SK-N-MC (cell line): ENCODE data around the gene HOXA5.

Experiments
- FOXP2 ChIP-seq: optimal IDR thresholded peaks from 2 replicates; pipeline ENCODE3; 2011; ENCODE audit warnings: mild to moderate bottlenecking, moderate library complexity; ENCODE audit not compliant: insufficient read depth; ENCODE audit errors: extremely low read length, control extremely low read depth
- POLR2AphosphoS5 ChIP-seq: IDR thresholded peaks from 2 replicates; pipeline ENCODE4 v1.6.1; 2012; ENCODE audit warnings: mild to moderate bottlenecking, low read depth, low read length, borderline replicate concordance

DNA sequence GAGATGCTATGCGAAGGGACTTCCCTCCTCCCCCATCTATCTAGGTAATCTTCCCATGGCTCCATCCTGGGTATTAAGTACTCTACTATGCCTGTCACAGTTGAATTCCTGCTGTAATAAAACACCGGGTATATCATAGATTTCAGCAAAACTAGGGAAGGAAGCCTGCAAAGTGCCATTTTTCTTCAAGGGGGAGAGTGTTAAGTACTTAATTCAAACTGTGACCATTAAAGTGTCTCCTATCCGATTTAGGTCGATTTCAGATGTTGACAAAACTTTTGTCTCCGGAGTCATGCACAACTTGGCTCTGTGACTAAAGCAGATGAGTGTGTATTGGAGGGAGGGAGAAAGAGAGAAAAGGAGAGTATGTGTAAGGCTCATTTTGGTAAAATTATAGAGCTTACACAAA lies 17.5 kb downstream of the HOXA5 start:
- TF ChIP-seq FOXP2 (no peak), POLR2AphosphoS5 (no peak)
